Measurements from ENCODE around the gene RCN2. TPM values are rescaled to one million over a fixed set of nuclear protein-coding genes. Genes with fewer than 3 reads are reported as not detected.

RCN2 gene
- total RNA-seq, 1 donor from 2014 or later, result 645 TPM

DNA sequence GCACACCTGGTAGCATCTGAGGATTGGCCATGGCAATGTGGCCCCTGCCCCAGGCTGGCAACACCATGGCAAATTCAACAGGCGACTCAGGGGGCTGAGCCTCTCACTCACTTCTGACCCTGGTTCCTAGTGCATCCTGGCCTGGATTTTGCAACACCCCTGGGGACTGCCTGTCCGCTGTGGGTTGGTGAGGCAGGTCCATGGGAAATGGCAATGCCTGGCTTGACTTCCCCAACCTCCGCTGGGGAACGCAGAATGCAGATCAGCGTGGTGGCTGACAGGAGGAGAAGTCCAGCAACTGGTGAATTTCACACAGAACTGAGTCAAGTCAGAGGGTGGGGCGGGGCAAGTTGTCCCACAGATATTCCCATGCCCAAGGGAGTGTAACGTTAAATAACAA lies 59.5 kb downstream of the RCN2 start:
- H3K4me3 ChIP-seq, result no peak overlapping the region
- no peak for DNase-seq (ENCODE audit: low spot score)
- no peak overlapping the region for H3K27ac ChIP-seq
- TF ChIP-seq, protein P1, sequence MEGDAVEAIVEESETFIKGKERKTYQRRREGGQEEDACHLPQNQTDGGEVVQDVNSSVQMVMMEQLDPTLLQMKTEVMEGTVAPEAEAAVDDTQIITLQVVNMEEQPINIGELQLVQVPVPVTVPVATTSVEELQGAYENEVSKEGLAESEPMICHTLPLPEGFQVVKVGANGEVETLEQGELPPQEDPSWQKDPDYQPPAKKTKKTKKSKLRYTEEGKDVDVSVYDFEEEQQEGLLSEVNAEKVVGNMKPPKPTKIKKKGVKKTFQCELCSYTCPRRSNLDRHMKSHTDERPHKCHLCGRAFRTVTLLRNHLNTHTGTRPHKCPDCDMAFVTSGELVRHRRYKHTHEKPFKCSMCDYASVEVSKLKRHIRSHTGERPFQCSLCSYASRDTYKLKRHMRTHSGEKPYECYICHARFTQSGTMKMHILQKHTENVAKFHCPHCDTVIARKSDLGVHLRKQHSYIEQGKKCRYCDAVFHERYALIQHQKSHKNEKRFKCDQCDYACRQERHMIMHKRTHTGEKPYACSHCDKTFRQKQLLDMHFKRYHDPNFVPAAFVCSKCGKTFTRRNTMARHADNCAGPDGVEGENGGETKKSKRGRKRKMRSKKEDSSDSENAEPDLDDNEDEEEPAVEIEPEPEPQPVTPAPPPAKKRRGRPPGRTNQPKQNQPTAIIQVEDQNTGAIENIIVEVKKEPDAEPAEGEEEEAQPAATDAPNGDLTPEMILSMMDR (IDR thresholded peaks at IDR 0.05), result no peak
- no peak for TF ChIP-seq EZH2phosphoT487 (IDR thresholded peaks at IDR 0.05)
- no peak for TF ChIP-seq EZH2 (IDR thresholded peaks at IDR 0.05)
- H3K4me1 ChIP-seq, result peaks cover 3% of the 10 kb centered on the region
- Mint-ChIP-seq H3K27ac (no peak overlapping the region), H3K4me1 (peaks cover 9% of the 10 kb centered on the region), H3K9me3 (no peaks in the 10 kb centered on the region), H3K4me3 (no peak overlapping the region), H3K36me3 (no peaks in the 10 kb centered on the region), H3K27me3 (ENCODE audit: insufficient read depth, low read depth) (peaks cover 8% of the 10 kb centered on the region)
- no peaks in the 10 kb centered on the region for H4K20me1 ChIP-seq (ENCODE audit: low read depth)
- H3K27me3 ChIP-seq, result no peaks in the 10 kb centered on the region
- no peak overlapping the region for H2AFZ ChIP-seq (replicated peaks)
- H3K36me3 ChIP-seq, result no peaks in the 10 kb centered on the region
- H3K4me2 ChIP-seq, result no peak overlapping the region
- no peaks in the 10 kb centered on the region for H3F3A ChIP-seq (ENCODE audit: low read depth)
- no peaks in the 10 kb centered on the region for H3K9me3 ChIP-seq (ENCODE audit: low read depth)
- H3K9ac ChIP-seq, result no peak overlapping the region
- no peaks in the 10 kb centered on the region for H3K79me2 ChIP-seq (ENCODE audit: low read depth)

- no peak for DNase-seq (ENCODE audit: low spot score)
- Histone ChIP-seq H3K4me3 (no peak overlapping the region), H3K9me3 (ENCODE audit: low read depth) (no peaks in the 10 kb centered on the region), H3K79me2 (ENCODE audit: low read depth) (no peaks in the 10 kb centered on the region), H3F3A (ENCODE audit: low read depth) (no peaks in the 10 kb centered on the region), H3K4me2 (no peak overlapping the region), H2AFZ (replicated peaks) (no peak overlapping the region), H3K36me3 (no peaks in the 10 kb centered on the region), H3K27me3 (no peaks in the 10 kb centered on the region), H3K9ac (no peak overlapping the region), H3K27ac (no peak overlapping the region), H4K20me1 (ENCODE audit: low read depth) (no peaks in the 10 kb centered on the region), H3K4me1 (peaks cover 3% of the 10 kb centered on the region)
- no peaks in the 10 kb centered on the region for H3K36me3 Mint-ChIP-seq
- H3K4me3 Mint-ChIP-seq, result no peak overlapping the region
- TF ChIP-seq EZH2 (IDR thresholded peaks at IDR 0.05) (no peak), EZH2phosphoT487 (IDR thresholded peaks at IDR 0.05) (no peak)
- TF ChIP-seq, protein P1 (IDR thresholded peaks at IDR 0.05), result no peak
- peaks cover 9% of the 10 kb centered on the region for H3K4me1 Mint-ChIP-seq
- H3K27me3 Mint-ChIP-seq (ENCODE audit: insufficient read depth, low read depth), result peaks cover 8% of the 10 kb centered on the region
- no peak overlapping the region for H3K27ac Mint-ChIP-seq
- no peaks in the 10 kb centered on the region for H3K9me3 Mint-ChIP-seq
These were observed 60.4 kb downstream of the RCN2 start for GRCh38 chr15:76991741-76992645.

DNA sequence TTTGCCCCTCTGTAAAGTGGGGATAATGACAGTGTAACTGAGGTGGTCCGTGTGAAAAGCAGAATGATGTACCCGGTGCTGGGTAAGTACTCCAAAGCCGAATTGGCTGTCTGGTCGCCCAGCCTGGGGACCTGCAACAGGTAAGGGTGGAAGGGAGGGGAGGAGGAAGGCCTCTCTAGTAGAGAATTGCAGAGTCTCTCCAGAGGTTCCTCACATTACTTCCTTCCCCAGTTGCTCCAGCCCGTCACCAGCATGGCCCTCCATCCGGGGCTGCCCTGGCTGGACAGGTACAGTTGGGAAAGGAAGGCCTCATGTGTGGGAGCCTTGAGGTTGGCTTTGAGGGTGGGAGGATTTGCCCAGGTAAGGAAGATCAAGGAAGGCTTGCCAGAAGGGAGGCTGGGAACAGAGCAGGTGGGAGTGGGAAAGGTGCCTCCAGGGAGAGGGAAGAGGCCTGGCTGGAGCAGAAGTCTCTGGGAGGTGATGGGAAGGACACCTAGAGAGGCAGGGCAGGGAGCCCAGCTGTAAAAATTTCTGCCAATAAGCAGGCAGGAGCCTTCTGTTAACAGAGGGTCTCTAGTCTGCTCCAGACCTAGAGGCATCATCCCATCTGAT lies 61.7 kb downstream of the RCN2 start:
- H3K27me3 ChIP-seq, result no peaks in the 10 kb centered on the region
- TF ChIP-seq EZH2phosphoT487 (IDR thresholded peaks at IDR 0.05) (no peak), EZH2 (IDR thresholded peaks at IDR 0.05) (no peak)
- TF ChIP-seq, protein P1 (IDR thresholded peaks at IDR 0.05), result no peak
- no peak overlapping the region for H3K4me3 ChIP-seq
- peak overlapping the region; percentile 60 for H3K27ac Mint-ChIP-seq
- DNase-seq (ENCODE audit: low spot score), result no peak
- no peak overlapping the region for H3K4me3 Mint-ChIP-seq
- H3K4me2 ChIP-seq, result no peak overlapping the region
- no peaks in the 10 kb centered on the region for H4K20me1 ChIP-seq (ENCODE audit: low read depth)
- H3K36me3 ChIP-seq, result no peaks in the 10 kb centered on the region
- H3K36me3 Mint-ChIP-seq, result no peaks in the 10 kb centered on the region
- H2AFZ ChIP-seq (replicated peaks), result no peak overlapping the region
- H3K27ac ChIP-seq, result no peak overlapping the region
- H3K27me3 Mint-ChIP-seq (ENCODE audit: insufficient read depth, low read depth), result peaks cover 8% of the 10 kb centered on the region
- H3K9ac ChIP-seq, result no peak overlapping the region
- no peaks in the 10 kb centered on the region for H3K9me3 ChIP-seq (ENCODE audit: low read depth)
- no peaks in the 10 kb centered on the region for H3K9me3 Mint-ChIP-seq
- peaks cover 3% of the 10 kb centered on the region for H3K4me1 ChIP-seq
- no peaks in the 10 kb centered on the region for H3F3A ChIP-seq (ENCODE audit: low read depth)
- H3K4me1 Mint-ChIP-seq, result peaks cover 12% of the 10 kb centered on the region
- H3K79me2 ChIP-seq (ENCODE audit: low read depth), result no peaks in the 10 kb centered on the region

All from neural progenitor cell (in vitro differentiated cells).